GM10248 (cell line): ENCODE results near the gene PLXNC1.

Source experiments
- CTCF ChIA-PET: fragments of 300-600 bp; sonication (Branson Sonifier 250); formaldehyde crosslinking; extraction: SDS; loops from one replicate; lab custom pipeline; 2021; ENCODE audit warnings: antibody characterized with exemption; lab: Yijun Ruan, JAX
- POLR2A ChIA-PET: fragments of 350-650 bp; sonication (Branson Sonifier 250); formaldehyde crosslinking; extraction: SDS; loops from one replicate; lab custom pipeline; 2020; ENCODE audit warnings: antibody characterized with exemption; lab: Yijun Ruan, JAX
- DNase-seq: peaks from one replicate; pipeline ENCODE4 v3.0.0; 2012; ENCODE audit errors: extremely low spot score
- CTCF ChIP-seq: IDR thresholded peaks from 2 replicates; pipeline ENCODE4 v1.5.1; 2012; ENCODE audit warnings: mild to moderate bottlenecking, low read depth; ENCODE audit errors: extremely low read depth, missing control alignments, control extremely low read depth

Gene PLXNC1

GRCh38 chr12:94202245-94203180, 54.1 kb downstream of the PLXNC1 start:
- POLR2A ChIA-PET = no interaction called here
- no peak for TF ChIP-seq CTCF
- no peak for DNase-seq
- CTCF ChIA-PET = interaction anchor here (0.6 to 2.4 kb wide), 5 partner anchors 8 to 898 kb away, joined by 3 to 6 read pairs (median 3); no protein-coding TSS in a partner anchor

GRCh38 chr12:94203181-94203546, 54.8 kb downstream of the PLXNC1 start:
- DNase-seq = no peak
- ChIA-PET CTCF (no interaction called here), POLR2A (no interaction called here)
- TF ChIP-seq CTCF = no peak

DNA sequence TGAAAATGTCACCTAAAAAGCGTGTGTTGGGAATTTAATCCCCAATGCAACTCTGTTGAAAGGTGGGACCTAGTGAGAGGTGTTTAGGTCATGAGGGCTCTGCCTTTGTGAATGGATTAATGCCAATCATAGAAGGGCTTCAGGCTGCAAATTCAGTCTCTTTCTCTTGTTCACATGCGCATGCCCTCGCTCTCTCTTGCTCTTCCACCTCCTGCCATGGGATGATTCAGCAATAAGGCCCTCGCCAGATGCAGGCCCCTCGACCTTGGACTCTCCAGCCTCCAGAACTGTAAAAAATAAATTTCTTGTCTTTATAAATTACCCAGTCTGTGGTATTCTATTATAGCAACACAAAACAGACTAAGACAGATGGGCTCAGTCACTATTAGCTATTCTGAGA, 55.4 kb downstream of the PLXNC1 start:
- POLR2A ChIA-PET = no interaction called here
- no peak for TF ChIP-seq CTCF
- CTCF ChIA-PET = interaction anchor here (1.9 to 3.7 kb wide), 2 partner anchors 11 to 14 kb away, joined by 3 to 13 read pairs; no protein-coding TSS in a partner anchor
- DNase-seq = no peak

DNA sequence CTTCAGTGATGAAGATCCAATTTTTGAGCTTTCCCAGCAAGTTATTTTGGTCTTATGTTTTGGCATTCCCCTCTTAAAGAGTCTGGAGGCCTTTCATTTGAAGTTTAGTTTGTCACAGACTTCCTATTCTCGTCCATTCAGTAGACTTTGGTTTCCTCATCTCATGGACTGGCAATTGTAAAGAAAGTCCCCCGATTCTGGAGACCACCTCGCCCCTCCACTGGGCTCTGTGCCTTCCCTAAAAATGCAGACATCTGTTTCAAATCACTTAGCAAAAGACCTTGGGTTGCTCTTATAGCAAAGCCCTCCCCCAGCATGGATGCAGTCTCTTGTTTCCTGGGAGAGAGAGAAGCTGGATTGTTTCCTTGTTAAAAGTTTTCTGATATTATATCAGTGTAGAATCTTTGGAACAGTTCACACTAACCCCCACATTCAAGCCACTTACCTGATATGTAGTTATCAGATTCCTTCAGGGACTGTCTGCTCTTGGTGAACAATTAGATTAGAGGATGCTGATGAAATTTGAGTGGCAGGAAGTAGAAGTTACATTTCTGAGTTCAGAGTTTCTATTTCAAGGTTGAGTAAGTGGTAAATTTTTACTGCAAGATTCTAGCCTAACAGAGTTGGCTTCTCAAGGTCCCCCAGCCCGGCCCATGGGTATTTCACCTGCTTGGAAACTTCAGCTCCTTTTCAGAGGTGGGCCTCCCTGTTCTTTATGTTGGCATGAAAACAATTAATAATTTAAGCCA, 56.3 kb downstream of the PLXNC1 start:
- ChIA-PET POLR2A (no interaction called here), CTCF (interaction anchor here (0.6 to 3.7 kb wide), 4 partner anchors 11 to 31 kb away, joined by 3 to 13 read pairs (median 3); no protein-coding TSS in a partner anchor)
- no peak for DNase-seq
- TF ChIP-seq CTCF = no peak

- POLR2A ChIA-PET = interaction anchor here (0.6 kb wide), 2 partner anchors 52 to 356 kb away, joined by 3 to 4 read pairs; no protein-coding TSS in a partner anchor
- TF ChIP-seq CTCF = no peak
- CTCF ChIA-PET = interaction anchor here (0.8 to 3.7 kb wide), 5 partner anchors 10 to 29 kb away, joined by 3 to 13 read pairs (median 3); no protein-coding TSS in a partner anchor
- no peak for DNase-seq
Measured at GRCh38 chr12:94205822-94206221, 57.4 kb downstream of the PLXNC1 start.

DNA sequence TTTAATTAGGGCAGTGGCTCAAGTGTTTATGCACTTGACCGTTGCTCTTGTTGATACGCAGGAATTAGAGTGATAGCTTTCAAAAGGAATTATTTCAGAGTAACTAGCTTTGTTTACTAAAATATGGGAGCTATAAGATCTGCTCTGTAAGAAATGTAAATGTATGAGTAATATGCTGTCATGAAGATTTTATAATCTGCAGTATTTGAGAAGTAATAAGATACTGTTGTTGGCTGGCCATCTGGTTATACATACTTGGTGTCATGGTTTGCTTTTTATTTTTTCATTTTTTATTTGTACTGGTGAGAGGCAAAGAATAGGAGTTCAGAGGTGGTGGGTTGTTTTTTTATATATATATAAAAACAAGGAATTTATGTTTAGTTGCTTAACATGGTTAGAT, 58.5 kb downstream of the PLXNC1 start:
- no peak for TF ChIP-seq CTCF
- POLR2A ChIA-PET = no interaction called here
- no peak for DNase-seq
- CTCF ChIA-PET = interaction anchor here (0.9 to 3.7 kb wide), 2 partner anchors 14 to 33 kb away, joined by 3 to 13 read pairs; no protein-coding TSS in a partner anchor
